GM19351 (cell line): ENCODE results near the gene CTNNA3.

Experiments
- ATAC-seq: cut with Tn5 transposase; IDR thresholded peaks from one replicate; pipeline ENCODE4 v1.9.1; 2021; ENCODE audit warnings: mild to moderate bottlenecking, moderate library complexity; ENCODE audit not compliant: unreplicated experiment

CTNNA3 gene

GRCh38 chr10:66058594-66058993, 1637.4 kb downstream of the CTNNA3 start:
- ATAC-seq = no peak

- ATAC-seq = no peak
Observed at GRCh38 chr10:66049335-66049734, 1646.7 kb downstream of the CTNNA3 start.

- no peak for ATAC-seq
Observed at GRCh38 chr10:66045859-66046258, 1650.1 kb downstream of the CTNNA3 start.

- no peak for ATAC-seq
Observed at GRCh38 chr10:66041771-66042170, 1654.2 kb downstream of the CTNNA3 start.

GRCh38 chr10:66038623-66039022, 1657.4 kb downstream of the CTNNA3 start:
- ATAC-seq = no peak

GRCh38 chr10:66026321-66026720, 1669.7 kb downstream of the CTNNA3 start:
- ATAC-seq = no peak

GRCh38 chr10:66025186-66025585, 1670.8 kb downstream of the CTNNA3 start:
- no peak for ATAC-seq

GRCh38 chr10:66021423-66021822, 1674.6 kb downstream of the CTNNA3 start:
- no peak for ATAC-seq

GRCh38 chr10:66008221-66008620, 1687.8 kb downstream of the CTNNA3 start:
- no peak for ATAC-seq

GRCh38 chr10:66006411-66006810, 1689.6 kb downstream of the CTNNA3 start:
- no peak for ATAC-seq

- ATAC-seq = no peak
Observed at GRCh38 chr10:65993451-65993850, 1702.5 kb downstream of the CTNNA3 start.

- no peak for ATAC-seq
Observed at GRCh38 chr10:65968871-65969270, 1727.1 kb downstream of the CTNNA3 start.

- ATAC-seq = no peak
Observed at GRCh38 chr10:65968437-65968836, 1727.6 kb downstream of the CTNNA3 start.

GRCh38 chr10:65964205-65964604, 1731.8 kb downstream of the CTNNA3 start:
- no peak for ATAC-seq

GRCh38 chr10:65952086-65952485, 1743.9 kb downstream of the CTNNA3 start:
- no peak for ATAC-seq

- no peak for ATAC-seq
Observed at GRCh38 chr10:65950075-65950474, 1745.9 kb downstream of the CTNNA3 start.

GRCh38 chr10:65949526-65949925, 1746.5 kb downstream of the CTNNA3 start:
- ATAC-seq = no peak

GRCh38 chr10:65945061-65945460, 1750.9 kb downstream of the CTNNA3 start:
- no peak for ATAC-seq

- no peak for ATAC-seq
Observed at GRCh38 chr10:65943451-65943850, 1752.5 kb downstream of the CTNNA3 start.

GRCh38 chr10:65940816-65941662, 1755.0 kb downstream of the CTNNA3 start:
- ATAC-seq = no peak

- no peak for ATAC-seq
Observed at GRCh38 chr10:65940105-65940504, 1755.9 kb downstream of the CTNNA3 start.

- ATAC-seq = no peak
Observed at GRCh38 chr10:65931291-65932070, 1764.5 kb downstream of the CTNNA3 start.
